Parathyroid adenoma (tissue), 2 donors: Measurements from ENCODE around the gene NCOR1.

Source experiments
- H2AFZ ChIP-seq: fragments of 300-600 bp; sonication (generic); one replicate; pipeline ENCODE4 v1.7.0; 2017; ENCODE audit warnings: antibody characterized with exemption, mild to moderate bottlenecking
- H3K27ac ChIP-seq: fragments of 300-600 bp; sonication (generic); one replicate; pipeline ENCODE4 v1.7.0; 2017
- H3K27me3 ChIP-seq: fragments of 300-600 bp; sonication (generic); one replicate; pipeline ENCODE4 v1.7.0; 2017; ENCODE audit warnings: low read length; ENCODE audit not compliant: control insufficient read depth, insufficient read depth
- H3K36me3 ChIP-seq: fragments of 300-600 bp; sonication (generic); one replicate; pipeline ENCODE4 v1.7.0; 2017; ENCODE audit warnings: low read length; ENCODE audit not compliant: control insufficient read depth, insufficient read depth
- H3K4me1 ChIP-seq: fragments of 300-600 bp; sonication (generic); one replicate; pipeline ENCODE4 v1.7.0; 2017; ENCODE audit warnings: control low read depth
- H3K4me2 ChIP-seq: fragments of 300-600 bp; sonication (generic); one replicate; pipeline ENCODE4 v1.7.0; 2017; ENCODE audit warnings: low read length
- H3K4me3 ChIP-seq: fragments of 300-600 bp; sonication (generic); one replicate; pipeline ENCODE4 v1.7.0; 2017; ENCODE audit warnings: low read depth, low read length
- H3K79me2 ChIP-seq: fragments of 300-600 bp; sonication (generic); one replicate; pipeline ENCODE4 v1.7.0; 2017; ENCODE audit warnings: control low read depth
- H3K9ac ChIP-seq: fragments of 300-600 bp; sonication (generic); one replicate; pipeline ENCODE4 v1.7.0; 2017; ENCODE audit warnings: mild to moderate bottlenecking
- H3K9me3 ChIP-seq: fragments of 300-600 bp; sonication (generic); one replicate; pipeline ENCODE4 v1.7.0; 2017; ENCODE audit warnings: low read length; ENCODE audit not compliant: control insufficient read depth
- CTCF ChIP-seq: fragments of 300-600 bp; sonication (generic); IDR thresholded peaks from one replicate; pipeline ENCODE4 v1.7.0; 2017; ENCODE audit warnings: antibody characterized with exemption, mild to moderate bottlenecking
- donor health status: primary hyperparathyroidism.

Gene NCOR1

DNA sequence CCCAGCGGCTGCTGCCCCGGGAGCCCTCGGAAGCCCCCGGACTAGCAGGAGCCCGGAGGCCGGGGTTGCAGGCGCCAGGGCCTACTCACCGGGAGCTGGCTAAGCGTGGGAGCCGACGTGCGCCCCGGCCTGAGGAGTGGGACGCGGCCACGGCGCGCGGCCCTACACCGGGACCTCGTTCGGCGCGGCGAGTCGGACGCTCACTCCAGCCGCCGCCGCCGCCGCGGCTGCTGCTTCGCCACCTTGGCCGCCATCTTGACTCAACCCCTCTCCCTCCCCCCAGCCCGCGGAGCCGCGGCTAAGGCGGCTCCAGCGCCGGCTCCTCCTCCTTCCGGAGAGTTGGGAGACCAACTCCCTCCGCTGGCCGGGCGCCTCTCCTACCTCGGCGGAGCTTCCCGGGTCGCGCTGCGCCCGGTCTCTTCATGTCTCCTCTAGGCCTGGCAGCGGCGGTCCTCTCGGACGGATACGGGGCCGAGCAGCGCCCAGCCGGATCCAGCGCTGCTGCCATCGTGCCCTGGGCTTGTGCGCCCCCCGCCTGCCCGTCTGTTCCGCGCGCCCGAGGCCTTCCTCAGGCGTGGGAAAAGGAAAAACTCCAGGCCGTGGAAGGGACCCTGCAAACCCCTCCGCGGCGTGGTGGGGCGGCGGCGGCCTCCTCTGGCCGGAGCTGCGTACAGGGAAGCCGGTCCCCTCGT, at the start of gene NCOR1:
NCOR1 (minus strand) TSS at position 262 of the 692 bp plus-strand sequence. CDS start 20,965 bp downstream, outside the sequence.
- H3K27ac ChIP-seq, result peak within 1 kb of the TSS; percentile 85
- H3K9me3 ChIP-seq, result no peaks in the 10 kb centered on the region
- peak within 1 kb of the TSS; percentile 85 for H3K9ac ChIP-seq
- H2AFZ ChIP-seq, result peak within 1 kb of the TSS; percentile 90
- peak within 1 kb of the TSS; percentile 98 for H3K4me2 ChIP-seq
- H3K79me2 ChIP-seq, result peaks cover 46% of the 10 kb centered on the region
- peak; percentile 61 for TF ChIP-seq CTCF
- peak within 1 kb of the TSS; percentile 90 for H3K4me3 ChIP-seq
- no peaks in the 10 kb centered on the region for H3K27me3 ChIP-seq
- no peaks in the 10 kb centered on the region for H3K4me1 ChIP-seq
- H3K36me3 ChIP-seq, result no peaks in the 10 kb centered on the region

GRCh38 chr17:16262201-16262600, 46.9 kb upstream of the NCOR1 start:
- Histone ChIP-seq H3K4me2 (no peak overlapping the region), H3K36me3 (no peaks in the 10 kb centered on the region), H3K9me3 (no peaks in the 10 kb centered on the region), H3K4me1 (no peaks in the 10 kb centered on the region), H2AFZ (no peak overlapping the region), H3K27me3 (no peaks in the 10 kb centered on the region), H3K79me2 (peaks cover 4% of the 10 kb centered on the region), H3K4me3 (no peak overlapping the region), H3K27ac (no peak overlapping the region), H3K9ac (no peak overlapping the region)
- TF ChIP-seq CTCF, result no peak

GRCh38 chr17:16261049-16261448, 45.7 kb upstream of the NCOR1 start:
- Histone ChIP-seq H3K36me3 (no peaks in the 10 kb centered on the region), H3K27me3 (no peaks in the 10 kb centered on the region), H3K4me3 (no peak overlapping the region), H3K79me2 (peaks cover 4% of the 10 kb centered on the region), H3K4me1 (no peaks in the 10 kb centered on the region), H3K9me3 (no peaks in the 10 kb centered on the region), H3K27ac (no peak overlapping the region), H2AFZ (no peak overlapping the region), H3K4me2 (no peak overlapping the region), H3K9ac (no peak overlapping the region)
- TF ChIP-seq CTCF, result no peak

DNA sequence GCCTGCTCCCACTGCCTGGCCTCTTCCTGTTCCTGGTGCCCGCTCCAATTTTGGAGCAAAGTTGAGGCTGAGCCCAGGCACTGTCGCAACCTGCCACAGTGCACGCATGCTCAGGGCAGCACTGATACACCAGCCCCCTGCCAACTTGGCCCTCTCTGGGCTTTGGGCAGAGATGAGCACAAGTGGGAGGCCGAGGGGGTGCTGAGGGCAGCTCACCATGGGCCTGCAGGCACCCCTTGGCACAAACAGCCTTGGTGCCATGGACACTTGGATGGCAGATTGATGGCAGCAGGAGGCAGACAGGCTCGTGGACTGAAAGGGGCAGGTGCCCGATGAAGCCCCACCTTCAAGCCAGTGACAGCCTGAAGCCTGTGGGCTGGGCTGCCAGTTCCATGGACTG, 44.6 kb upstream of the NCOR1 start:
- Histone ChIP-seq H3K4me3 (no peak overlapping the region), H3K36me3 (no peaks in the 10 kb centered on the region), H3K4me2 (no peak overlapping the region), H3K4me1 (no peaks in the 10 kb centered on the region), H3K27ac (no peak overlapping the region), H3K27me3 (no peaks in the 10 kb centered on the region), H3K79me2 (peaks cover 3% of the 10 kb centered on the region), H3K9ac (no peak overlapping the region), H3K9me3 (no peaks in the 10 kb centered on the region), H2AFZ (no peak overlapping the region)
- TF ChIP-seq CTCF, result no peak

GRCh38 chr17:16258901-16259300, 43.6 kb upstream of the NCOR1 start:
- H3K4me3 ChIP-seq, result no peak overlapping the region
- H3K36me3 ChIP-seq, result no peaks in the 10 kb centered on the region
- no peak overlapping the region for H3K4me2 ChIP-seq
- no peaks in the 10 kb centered on the region for H3K4me1 ChIP-seq
- H3K27ac ChIP-seq, result no peak overlapping the region
- H3K79me2 ChIP-seq, result peaks cover 3% of the 10 kb centered on the region
- H3K9ac ChIP-seq, result no peak overlapping the region
- H3K27me3 ChIP-seq, result no peaks in the 10 kb centered on the region
- no peaks in the 10 kb centered on the region for H3K9me3 ChIP-seq
- H2AFZ ChIP-seq, result no peak overlapping the region
- TF ChIP-seq CTCF, result no peak
